OCI-LY3 (cell line): ENCODE data around the gene PIK3IP1.

Source experiments
- H2AFZ ChIP-seq: fragments of 200-600, 300-600 bp; shearing (Covaris generic); 2 replicates; pipeline ENCODE4 v1.6.0; 2014; ENCODE audit warnings: antibody characterized with exemption, low read depth, low read length
- H3K27ac ChIP-seq: fragments of 200-600, 300-600 bp; sonication (generic); 2 replicates; pipeline ENCODE4 v1.5.1; 2014; ENCODE audit warnings: mild to moderate bottlenecking, low read length, moderate library complexity, mixed read lengths
- H3K27me3 ChIP-seq: fragments of 200-600, 300-600 bp; sonication (generic); 2 replicates; pipeline ENCODE4 v1.6.1; 2014; ENCODE audit warnings: low read depth, low read length, mixed read lengths
- H3K36me3 ChIP-seq: fragments of 200-600, 300-600 bp; sonication (generic); replicated peaks from 2 replicates; pipeline ENCODE3; 2014; ENCODE audit warnings: low read depth, low read length, mixed read lengths
- H3K4me1 ChIP-seq: fragments of 300-600, 200-600 bp; sonication (generic); 2 replicates; pipeline ENCODE4 v1.6.1; 2014; ENCODE audit warnings: low read length, mixed read lengths
- H3K4me2 ChIP-seq: fragments of 200-600, 300-600 bp; sonication (generic); 2 replicates; pipeline ENCODE4 v1.6.1; 2014; ENCODE audit warnings: low read length, mixed read lengths
- H3K4me3 ChIP-seq: fragments of 300-600, 200-600 bp; sonication (generic); 2 replicates; pipeline ENCODE4 v1.5.1; 2014; ENCODE audit warnings: antibody characterized with exemption, mild to moderate bottlenecking, low read length, moderate library complexity
- H3K79me2 ChIP-seq: fragments of 300-600, 200-600 bp; shearing (Covaris generic); 2 replicates; pipeline ENCODE4 v1.6.1; 2014; ENCODE audit warnings: mild to moderate bottlenecking, low read length, mixed read lengths
- H3K9ac ChIP-seq: fragments of 300-600, 200-600 bp; shearing (Covaris generic); 2 replicates; pipeline ENCODE4 v1.6.0; 2014; ENCODE audit warnings: mild to moderate bottlenecking, low read length, moderate library complexity
- H3K9me3 ChIP-seq: fragments of 200-600, 300-600 bp; shearing (Covaris generic); 2 replicates; pipeline ENCODE4 v1.6.1; 2014; ENCODE audit warnings: low read length, mixed read lengths; ENCODE audit not compliant: insufficient read depth
- H4K20me1 ChIP-seq: fragments of 200-600, 300-600 bp; sonication (generic); 2 replicates; pipeline ENCODE4 v1.6.1; 2016; ENCODE audit warnings: low read length, mixed read lengths; ENCODE audit not compliant: insufficient read depth
- CTCF ChIP-seq: fragments of 200-600, 300-600 bp; sonication (generic); IDR thresholded peaks from 2 replicates; pipeline ENCODE4 v1.5.1; 2014; ENCODE audit warnings: antibody characterized with exemption, low read length, low read depth
- EZH2phosphoT487 ChIP-seq: fragments of 200-600 bp; shearing (Covaris generic); IDR thresholded peaks from 2 replicates; pipeline ENCODE4 v1.6.1; 2018; ENCODE audit warnings: antibody characterized with exemption, mixed run types, low read depth

Gene PIK3IP1

GRCh38 chr22:31259798-31260473, 32.4 kb downstream of the PIK3IP1 start:
- TF ChIP-seq CTCF (no peak), EZH2phosphoT487 (no peak)
- peaks cover 38% of the 10 kb centered on the region for H3K36me3 ChIP-seq

GRCh38 chr22:31253949-31254348, 38.3 kb downstream of the PIK3IP1 start:
- H3K9ac ChIP-seq: no peak overlapping the region
- H2AFZ ChIP-seq: no peak overlapping the region
- H3K36me3 ChIP-seq: peaks cover 25% of the 10 kb centered on the region
- no peaks in the 10 kb centered on the region for H3K9me3 ChIP-seq
- H3K4me3 ChIP-seq: no peak overlapping the region
- H4K20me1 ChIP-seq: peaks cover 25% of the 10 kb centered on the region
- H3K4me1 ChIP-seq: peaks cover 13% of the 10 kb centered on the region
- no peak overlapping the region for H3K4me2 ChIP-seq
- H3K79me2 ChIP-seq: no peaks in the 10 kb centered on the region
- no peaks in the 10 kb centered on the region for H3K27me3 ChIP-seq
- TF ChIP-seq EZH2phosphoT487: no peak
- no peak for TF ChIP-seq CTCF
- no peak overlapping the region for H3K27ac ChIP-seq

More at GRCh38 chr22:31259798-31260473, 32.4 kb downstream of the PIK3IP1 start:
- H3K4me2 ChIP-seq: no peak overlapping the region
- peaks cover 17% of the 10 kb centered on the region; the same call in 1 of the 2 replicates for H4K20me1 ChIP-seq
- H3K4me1 ChIP-seq: peaks cover 3% of the 10 kb centered on the region; the same call in 1 of the 2 replicates
- H2AFZ ChIP-seq: no peak overlapping the region
- H3K27me3 ChIP-seq: no peaks in the 10 kb centered on the region
- H3K79me2 ChIP-seq: no peaks in the 10 kb centered on the region
- no peak overlapping the region for H3K27ac ChIP-seq
- no peaks in the 10 kb centered on the region for H3K9me3 ChIP-seq
- H3K9ac ChIP-seq: no peak overlapping the region
- H3K4me3 ChIP-seq: no peak overlapping the region

GRCh38 chr22:31250740-31251600, 41.3 kb downstream of the PIK3IP1 start:
- no peaks in the 10 kb centered on the region for H3K27me3 ChIP-seq
- H3K4me1 ChIP-seq: peaks cover 13% of the 10 kb centered on the region
- H3K4me2 ChIP-seq: no peak overlapping the region
- no peak overlapping the region for H3K9ac ChIP-seq
- no peak overlapping the region for H3K27ac ChIP-seq
- H3K36me3 ChIP-seq: peaks cover 21% of the 10 kb centered on the region
- H4K20me1 ChIP-seq: peaks cover 39% of the 10 kb centered on the region
- no peak overlapping the region for H3K4me3 ChIP-seq
- H3K9me3 ChIP-seq: no peaks in the 10 kb centered on the region
- H3K79me2 ChIP-seq: no peaks in the 10 kb centered on the region
- TF ChIP-seq CTCF: no peak
- no peak for TF ChIP-seq EZH2phosphoT487
- H2AFZ ChIP-seq: no peak overlapping the region
